GM18870 (cell line): ENCODE results near the gene RNF224.

ENCODE experiments used
- ATAC-seq: cut with Tn5 transposase; IDR thresholded peaks from one replicate; pipeline ENCODE4 v1.9.1; 2021; ENCODE audit warnings: moderate library complexity; ENCODE audit not compliant: unreplicated experiment

Gene RNF224

GRCh38 chr9:137213160-137214060, 13.9 kb upstream of the RNF224 start:
- ATAC-seq: no peak

DNA sequence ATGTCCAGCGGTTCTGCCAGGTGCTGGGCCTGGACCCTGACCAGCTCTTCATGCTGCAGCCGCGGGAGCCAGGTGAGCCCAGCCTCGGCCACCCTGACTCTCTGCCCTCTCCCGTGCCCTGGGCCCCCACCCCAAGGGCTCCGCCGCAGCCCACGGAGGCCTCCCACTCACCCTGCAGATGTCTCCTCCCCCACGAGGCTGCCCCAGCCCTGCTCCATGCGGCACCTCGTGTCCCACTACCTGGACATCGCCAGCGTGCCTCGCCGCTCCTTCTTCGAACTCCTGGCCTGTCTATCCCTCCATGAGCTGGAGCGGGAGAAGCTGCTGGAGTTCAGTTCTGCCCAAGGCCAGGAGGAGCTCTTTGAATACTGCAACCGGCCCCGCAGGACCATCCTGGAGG, 12.7 kb upstream of the RNF224 start:
- ATAC-seq: no peak

DNA sequence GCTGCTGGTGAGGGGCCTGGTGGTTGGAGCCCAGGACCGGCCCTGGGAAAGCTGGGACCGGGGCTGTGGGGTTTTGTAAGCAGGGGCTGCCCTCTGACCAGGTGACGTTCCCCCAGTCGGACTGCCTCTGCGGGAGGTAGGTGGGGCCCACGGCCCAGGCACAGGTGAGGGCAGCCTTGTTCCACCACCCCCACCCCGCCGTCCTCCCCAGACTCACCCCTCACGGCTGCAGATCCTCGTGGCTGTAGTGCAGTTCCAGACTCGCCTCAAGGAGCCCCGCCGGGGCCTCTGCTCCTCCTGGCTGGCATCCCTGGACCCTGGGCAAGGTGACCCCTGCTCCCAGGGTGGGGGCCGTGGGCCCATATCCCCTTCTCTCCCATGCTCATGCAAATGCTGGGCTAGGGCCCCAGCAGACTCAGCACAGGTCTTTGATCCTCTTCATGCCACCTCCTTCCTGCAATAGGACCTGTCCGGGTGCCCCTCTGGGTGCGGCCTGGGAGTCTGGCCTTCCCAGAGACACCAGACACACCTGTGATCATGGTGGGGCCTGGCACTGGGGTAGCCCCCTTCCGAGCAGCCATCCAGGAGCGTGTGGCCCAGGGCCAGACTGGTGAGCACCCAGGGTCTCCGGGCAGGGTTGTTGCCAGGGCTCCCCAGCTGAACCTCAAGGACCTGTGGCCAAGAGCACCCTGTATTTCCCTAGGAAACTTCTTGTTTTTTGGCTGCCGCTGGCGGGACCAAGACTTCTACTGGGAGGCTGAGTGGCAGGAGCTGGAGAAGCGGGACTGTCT, 11.9 kb upstream of the RNF224 start:
- no peak for ATAC-seq

DNA sequence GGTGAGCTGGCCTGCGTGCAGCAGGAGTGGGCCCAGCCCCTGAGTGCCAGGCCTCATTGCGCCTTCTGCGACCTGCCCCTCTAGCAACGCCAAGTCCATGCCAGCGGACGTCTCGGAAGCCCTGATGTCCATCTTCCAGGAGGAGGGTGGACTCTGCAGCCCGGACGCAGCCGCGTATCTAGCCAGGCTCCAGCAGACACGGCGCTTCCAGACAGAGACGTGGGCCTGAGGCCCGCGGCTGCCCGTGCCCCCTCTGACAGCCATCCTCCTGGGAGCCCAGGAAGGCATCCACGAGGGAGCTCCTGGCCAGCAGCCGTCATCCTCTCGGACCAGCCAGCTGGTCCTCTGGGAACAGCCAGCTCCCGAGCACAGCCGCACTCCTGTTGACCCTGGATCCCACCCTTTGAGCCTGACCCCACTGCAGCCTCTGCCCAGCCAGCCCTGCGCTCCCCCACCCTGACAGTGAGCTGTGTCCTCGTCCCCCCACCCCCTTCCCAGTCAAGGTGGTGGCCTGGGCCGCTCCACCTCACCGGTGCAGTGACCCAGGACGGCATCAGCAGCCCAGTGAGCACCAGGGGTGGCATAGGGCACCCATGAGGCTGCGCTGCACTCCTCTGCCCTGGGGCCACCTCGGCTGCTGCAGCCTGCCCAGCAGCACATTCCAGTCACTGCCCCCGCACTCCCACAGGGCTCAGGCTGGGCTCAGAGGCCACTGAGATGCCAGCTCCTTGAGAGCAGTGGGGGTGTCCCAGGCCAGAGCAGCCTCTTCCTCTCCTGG, 10.9 kb upstream of the RNF224 start:
- ATAC-seq: no peak

GRCh38 chr9:137217276-137218211, 9.8 kb upstream of the RNF224 start:
- ATAC-seq: no peak

GRCh38 chr9:137218212-137218753, 9.0 kb upstream of the RNF224 start:
- no peak for ATAC-seq

GRCh38 chr9:137218754-137219271, 8.5 kb upstream of the RNF224 start:
- ATAC-seq: no peak

DNA sequence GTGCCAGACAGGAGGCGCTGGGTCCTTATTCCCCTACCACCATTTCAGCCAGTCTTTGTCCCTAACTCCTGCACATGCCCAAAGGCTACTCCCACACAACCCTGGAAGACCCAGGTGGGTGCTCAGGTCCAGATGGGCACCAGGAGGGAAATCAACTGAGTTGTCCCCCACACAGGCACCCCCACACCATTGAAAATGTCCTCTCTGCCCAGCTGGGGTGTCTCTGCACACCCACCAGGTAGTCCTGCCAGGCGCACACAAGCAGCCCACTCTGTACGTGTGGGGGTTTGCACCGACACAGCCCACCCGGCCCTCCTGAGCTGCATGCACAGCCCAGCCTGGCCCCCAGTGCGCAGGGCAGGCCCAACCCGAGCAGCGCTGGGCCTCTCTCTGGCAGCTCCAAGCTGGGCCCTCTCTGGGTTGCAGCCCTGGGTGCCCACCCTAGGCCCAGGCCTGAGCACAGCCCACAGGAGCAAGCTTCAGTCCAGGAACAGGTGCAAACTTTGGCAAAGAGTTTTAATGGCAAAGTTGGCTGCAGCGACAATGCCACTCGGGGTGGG, 7.5 kb upstream of the RNF224 start:
- ATAC-seq: no peak

DNA sequence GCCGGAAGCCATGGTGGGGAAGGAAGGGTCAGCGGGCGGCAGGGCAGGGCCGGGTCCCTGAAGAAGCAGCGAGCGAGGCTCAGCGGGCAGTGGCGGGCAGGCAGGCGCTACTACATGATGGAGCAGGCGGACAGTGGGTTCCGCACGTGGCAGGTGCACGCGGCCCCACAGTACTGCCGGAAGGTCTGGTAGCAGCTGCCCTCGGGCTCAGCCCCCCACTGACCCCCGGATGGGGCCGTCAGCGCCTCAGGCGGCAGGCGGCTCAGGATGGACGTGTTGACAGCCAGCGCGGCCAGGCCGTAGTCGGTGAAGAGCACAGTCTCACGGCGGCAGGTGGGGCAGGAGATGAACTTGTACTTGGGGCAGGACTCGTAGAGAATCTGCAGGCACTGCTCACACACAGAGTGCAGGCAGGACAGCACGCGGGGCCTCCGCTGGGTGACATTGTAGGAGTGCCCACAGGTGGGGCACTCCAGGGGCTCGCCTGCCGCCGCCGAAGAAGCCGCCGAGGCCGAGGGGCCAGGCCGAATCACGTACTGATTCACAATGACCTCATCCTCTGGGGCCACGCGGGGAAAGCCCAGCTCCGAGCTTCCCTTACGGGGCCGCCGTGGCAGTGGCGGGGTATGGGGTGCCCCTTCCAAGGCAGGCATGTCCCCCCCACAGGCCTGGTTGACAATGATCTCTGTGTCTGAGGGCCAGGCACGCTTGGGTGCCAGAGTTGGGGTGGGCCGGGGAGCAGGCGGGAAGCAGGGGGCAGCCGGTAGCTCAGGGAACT, 6.8 kb upstream of the RNF224 start:
- no peak for ATAC-seq

- ATAC-seq: no peak
Measured at GRCh38 chr9:137221095-137221505, 6.2 kb upstream of the RNF224 start.

GRCh38 chr9:137221506-137222111, 5.7 kb upstream of the RNF224 start:
- ATAC-seq: no peak

- peak; percentile 1 for ATAC-seq
Measured at GRCh38 chr9:137222190-137223077, 4.9 kb upstream of the RNF224 start, which contains the start of gene RNF208. Gene RNF208 (minus strand): TSS chr9:137222240. CDS start chr9:137221212, 1,028 bp downstream.

GRCh38 chr9:137223078-137223970, 4.0 kb upstream of the RNF224 start:
- ATAC-seq: peak; percentile 66

- ATAC-seq: no peak
Measured at GRCh38 chr9:137224830-137225694, 2.2 kb upstream of the RNF224 start, which contains the start of gene CYSRT1. Gene CYSRT1 (plus strand): TSS chr9:137225174. CDS start chr9:137225622, 448 bp downstream.
